ENCODE data around the gene STPG1.

Gene STPG1

DNA sequence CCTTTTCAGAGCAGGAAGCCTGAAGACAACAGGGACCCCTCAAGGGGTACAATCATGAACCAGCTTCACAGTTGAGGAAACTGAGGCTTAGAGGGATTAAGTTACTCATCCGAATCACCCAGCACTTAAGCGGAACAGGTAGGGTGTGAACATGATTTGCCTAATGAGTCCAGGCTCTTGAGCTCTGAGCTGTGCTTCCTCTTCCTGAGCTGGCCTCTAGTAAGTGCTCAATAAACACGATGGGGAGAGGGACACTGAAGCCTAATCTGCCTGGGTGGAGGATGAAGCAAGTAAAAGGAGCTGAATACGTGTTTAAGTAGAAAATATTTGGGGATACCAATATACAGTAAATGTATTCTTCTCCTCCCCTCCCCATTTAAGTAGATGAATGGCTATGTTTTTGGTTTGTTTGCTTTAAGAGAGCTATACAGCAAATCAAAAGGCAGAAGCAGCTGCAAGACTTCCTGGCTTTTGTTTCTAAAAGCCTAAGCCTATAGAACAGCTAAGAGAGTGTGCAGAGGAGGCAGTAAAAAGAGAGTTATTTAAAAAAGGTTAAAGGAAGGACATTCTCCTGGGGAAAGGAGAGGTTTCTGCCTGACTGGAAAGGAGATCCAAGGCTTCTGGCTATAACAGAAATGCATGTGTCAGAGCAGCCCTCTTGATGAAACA is 20.5 kb downstream of the STPG1 start:
- DNase-seq (ENCODE audit: low spot score): no peak

DNA sequence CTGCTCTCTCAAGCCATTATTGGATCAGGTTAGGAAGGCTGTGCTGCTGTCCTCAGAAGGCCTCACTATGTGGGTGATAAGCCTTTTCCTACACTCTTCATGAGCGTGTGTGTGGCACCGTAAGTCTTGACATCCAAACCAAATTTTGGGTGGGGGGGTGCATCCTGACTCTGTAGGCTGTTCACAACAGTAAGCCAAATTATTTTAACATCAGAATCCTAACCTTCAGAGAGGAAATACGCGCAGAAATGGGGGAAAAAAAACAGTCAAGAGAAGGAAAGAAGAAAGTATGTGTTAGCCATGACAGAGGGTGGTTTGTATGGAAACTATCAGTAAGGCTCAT is 21.0 kb downstream of the STPG1 start:
- no peak for DNase-seq (ENCODE audit: low spot score)

DNA sequence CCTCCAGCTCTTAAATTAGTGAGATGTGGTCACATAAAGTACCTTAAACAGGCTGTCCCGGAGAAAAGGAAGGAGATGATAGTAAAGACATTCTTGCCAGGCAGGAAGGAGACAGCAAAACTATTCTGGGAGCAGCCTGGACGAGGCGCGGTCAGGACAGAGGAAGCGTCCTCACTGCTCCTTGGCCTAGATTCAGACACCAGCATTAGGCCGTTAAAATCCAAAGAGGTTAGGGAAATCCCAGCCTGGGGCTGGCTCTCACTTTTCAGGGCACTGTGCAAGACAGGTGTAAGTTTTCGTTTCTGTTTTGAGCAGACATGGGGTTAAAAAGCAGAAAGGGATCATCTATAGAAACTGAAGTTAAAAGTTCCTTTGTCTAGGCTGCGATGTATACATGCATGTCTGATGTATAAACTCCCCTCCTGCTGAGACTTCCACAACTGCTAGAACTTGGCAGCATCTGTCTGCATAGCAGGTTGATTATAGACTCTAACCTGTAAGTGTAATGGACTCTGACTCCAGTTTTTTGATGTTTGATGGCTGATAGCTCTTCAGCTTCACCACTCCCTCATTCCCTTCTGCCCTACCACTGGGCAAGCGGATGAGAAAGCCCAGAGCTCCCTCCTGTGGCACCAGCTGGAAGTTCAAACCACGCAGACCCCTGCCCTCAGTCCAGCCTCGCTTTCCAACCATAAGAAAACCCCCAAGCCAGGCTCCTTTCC is 21.5 kb downstream of the STPG1 start:
- no peak for DNase-seq (ENCODE audit: low spot score)

DNA sequence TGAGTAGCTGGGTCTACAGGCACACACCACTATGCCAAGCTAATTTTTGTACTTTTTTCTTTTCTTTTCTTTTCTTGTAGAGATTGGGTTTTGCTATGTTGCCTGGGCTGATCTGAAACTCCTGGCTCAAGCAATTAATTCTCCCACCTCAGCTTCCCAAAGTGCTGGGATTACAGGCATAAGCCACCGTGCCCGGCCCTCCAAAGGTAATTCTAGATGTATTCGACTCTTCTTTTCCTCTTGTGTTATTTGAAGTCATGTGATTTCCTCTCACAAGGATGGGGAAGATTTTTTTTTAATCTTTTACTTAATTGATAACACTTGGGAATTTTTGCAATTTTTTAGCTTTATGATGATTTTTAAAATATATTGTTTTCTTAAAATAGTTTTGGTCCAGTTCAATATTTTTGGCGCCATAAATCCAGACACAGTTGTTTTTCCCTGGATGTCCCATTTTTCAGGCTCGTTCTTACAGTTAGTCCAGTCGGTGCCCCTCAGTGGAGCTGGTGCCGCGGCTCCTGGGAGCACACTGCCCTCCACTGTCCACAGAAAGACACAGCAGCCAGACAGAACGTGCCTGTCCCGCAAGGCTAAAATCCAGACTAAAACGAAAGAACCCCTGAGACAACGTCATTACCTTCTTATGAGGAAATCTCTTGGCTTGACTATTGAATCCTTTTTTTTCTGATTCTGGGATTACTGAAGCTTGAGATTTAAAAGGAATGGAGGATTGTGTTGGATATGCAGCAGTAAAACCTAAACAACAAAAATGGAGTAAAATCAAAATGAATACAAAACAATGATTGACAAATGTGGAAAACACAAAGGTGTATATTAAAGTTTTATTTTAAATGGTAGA is 22.4 kb downstream of the STPG1 start:
- peak; percentile 53 for DNase-seq (ENCODE audit: low spot score)

DNA sequence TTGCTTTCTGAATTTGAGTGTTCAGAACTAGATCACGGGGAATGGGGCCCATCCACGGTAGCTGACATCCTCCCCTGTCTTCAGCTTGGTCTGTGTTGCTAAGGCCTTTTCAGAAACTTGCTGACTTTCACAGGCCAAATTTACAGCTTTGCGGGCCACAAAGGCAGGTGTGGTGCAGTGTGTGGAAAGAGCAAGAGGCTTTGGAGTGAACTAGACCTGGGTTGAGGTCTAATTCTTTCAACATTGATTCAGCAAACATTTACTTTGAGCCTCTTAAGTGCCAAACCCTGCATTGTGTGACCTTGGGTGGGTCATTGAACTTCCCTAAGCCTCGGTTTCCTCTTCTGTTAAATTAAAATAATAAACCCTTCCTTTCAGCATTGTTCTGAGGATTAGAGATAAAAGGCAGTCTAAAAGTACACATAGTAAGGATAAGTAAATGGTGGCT is 24.3 kb downstream of the STPG1 start:
- no peak for DNase-seq (ENCODE audit: low spot score)

DNA sequence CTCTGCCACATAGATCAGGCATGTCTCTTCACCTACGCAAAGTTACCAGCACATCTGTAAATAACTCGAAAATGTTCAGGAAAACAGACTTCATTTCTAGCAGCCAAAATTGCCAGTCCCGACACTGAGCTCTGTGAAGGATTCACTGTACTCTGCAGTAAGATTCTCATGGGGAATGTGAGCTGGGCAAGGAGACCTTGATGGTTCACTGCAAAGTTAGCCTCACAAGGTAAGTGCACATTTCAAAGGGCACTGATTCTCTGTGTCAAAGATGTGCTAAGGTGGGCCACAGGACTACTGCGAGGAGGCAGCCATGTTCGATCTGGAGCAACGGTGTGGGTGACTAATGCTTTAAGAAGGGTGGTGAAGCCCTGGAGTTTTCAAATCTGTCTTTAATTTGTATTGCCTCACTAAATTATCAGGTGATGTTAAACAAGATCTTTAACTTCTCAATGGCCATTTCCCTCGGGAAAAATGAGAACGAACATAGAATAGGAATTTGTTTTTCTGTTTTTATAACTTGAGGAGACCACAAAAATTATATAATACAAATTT is 25.2 kb downstream of the STPG1 start:
- no peak for DNase-seq (ENCODE audit: low spot score)

DNA sequence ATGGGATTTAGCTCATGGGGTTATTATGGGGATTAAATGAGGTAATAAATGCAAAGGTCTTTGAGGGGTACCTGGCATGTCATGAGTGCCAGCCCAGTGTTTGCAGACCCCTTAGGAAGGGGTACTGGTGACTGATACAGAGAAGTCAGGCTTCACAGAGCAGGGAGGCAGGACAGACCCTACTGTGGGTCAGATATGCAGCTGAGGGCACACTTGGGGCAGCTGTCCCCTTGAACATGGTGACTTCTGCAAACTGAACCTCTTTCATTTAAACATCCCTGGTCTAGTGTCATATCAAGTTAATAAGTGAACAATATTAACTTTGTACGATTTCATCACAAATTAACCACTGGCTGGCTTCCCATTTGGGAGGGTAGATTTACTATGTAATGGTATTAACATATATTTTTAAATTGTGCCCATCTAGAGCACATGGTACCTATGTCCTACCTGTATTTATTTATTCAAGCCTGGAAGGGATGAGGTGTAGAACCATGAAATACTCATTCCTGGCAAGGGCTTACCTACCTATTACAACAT is 25.9 kb downstream of the STPG1 start:
- DNase-seq (ENCODE audit: low spot score): no peak

DNA sequence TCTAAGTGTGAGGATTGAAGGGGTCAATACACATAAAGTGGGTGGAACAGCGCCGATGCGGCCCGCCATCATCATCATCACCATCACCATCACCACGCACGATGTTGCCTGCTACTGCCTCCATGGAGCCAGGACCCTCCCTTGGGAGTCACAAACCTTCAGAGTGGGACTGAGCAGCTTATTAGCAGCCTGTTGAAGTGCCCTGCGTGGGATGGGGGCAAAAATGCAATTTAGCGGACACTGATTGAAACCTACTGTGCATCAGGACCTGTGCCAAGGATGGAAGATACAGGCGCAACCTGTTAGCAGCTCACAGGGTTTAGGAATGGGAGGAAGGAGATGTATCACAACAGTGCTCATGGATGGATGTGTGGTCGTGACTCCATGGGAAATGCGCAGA is 26.7 kb downstream of the STPG1 start:
- DNase-seq (ENCODE audit: low spot score): no peak

DNA sequence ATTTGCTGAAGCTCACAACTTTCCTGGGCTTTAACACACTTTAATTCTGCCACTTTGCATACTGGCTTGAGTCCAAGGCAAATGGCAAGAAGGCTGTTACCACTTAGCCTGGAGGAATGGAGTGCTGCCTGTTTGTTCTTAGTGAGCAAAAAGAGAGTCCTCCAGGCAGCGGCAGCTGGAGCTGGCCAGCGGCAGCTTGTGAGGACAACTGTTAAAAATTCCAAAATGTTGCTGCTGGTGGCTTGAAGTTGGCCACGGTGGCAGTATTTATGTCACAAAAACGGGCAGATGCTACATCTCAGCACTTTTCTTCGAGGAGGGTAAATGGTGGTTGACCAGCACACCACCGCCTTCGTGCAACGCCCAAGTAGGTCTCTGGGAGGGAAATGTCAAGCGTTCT is 27.3 kb downstream of the STPG1 start:
- DNase-seq (ENCODE audit: low spot score): no peak

DNA sequence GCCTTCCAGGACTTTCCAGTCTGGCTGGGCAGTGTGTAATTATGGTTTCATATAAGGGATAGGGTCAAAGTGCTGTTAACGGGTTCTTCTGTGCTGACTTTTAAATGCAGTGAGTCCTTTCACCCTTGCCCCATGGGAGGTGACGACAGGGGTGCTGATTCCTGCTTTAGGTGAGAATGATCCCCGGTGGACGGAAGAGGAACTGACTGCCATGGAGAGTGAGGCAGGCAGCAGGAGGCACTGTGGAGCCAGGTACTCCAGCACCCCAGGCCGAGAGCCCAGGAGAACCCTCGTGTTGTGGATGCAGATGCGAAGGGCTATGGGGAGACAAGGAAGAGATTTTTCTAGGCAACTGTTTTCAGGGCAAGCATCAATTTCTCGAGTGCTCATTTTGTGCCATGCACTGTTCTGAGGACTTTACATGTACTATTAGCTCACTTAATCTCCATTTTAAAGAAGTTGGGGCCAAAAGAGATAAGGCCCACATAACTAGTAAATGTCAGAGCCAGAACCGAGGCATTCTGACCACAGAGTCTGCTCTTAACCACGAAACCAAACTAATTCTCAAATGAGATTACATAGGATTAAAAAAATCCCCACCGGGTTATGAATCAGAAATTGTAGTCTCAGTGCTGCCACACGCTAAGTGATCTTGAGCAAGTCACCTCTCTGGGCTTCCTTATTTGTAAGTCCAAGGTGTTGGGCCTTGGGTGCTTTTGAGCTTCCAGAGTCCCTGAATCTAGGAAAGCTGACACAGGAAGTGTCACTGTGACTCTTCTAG is 28.2 kb downstream of the STPG1 start:
- peak; percentile 12 for DNase-seq (ENCODE audit: low spot score)

DNA sequence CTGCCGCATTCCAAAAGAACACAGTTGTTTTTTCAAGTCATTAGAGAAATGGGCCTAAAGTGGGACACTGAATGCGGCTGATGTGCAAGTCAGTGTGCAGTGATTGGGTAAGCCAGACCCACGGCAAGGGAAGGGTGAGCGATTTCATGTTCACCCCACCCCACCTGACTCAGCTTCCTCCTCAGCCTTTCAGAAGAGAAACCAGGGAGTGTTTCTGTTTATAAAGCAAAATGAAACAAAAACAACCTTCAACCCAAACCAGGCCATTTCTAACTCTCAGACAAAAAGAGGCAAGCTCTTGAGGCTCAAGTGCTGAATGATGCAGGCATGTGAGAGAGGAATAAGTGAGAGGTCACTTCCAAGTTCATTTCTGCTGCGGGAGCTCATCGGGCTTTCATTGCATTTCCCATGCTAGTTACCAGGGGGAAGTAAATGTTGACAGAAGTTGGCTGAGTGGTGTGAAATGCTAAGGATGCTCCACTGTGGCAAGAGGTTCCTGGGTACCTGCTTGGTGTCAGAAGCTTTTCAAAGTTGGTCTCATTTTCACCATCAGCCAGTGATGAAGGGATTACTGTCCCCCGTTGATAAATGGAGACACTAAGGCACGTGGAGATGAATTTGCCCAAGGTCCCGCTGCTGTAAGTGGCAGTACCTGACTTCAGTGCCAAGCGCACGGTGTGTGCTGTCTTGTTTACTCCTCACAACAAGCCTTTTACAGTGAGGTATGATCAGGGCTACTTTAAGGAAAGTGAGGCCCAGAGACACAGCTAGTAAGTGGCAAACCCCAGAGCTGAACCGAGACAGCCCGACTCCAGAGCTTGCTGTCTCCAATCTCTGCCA is 29.1 kb downstream of the STPG1 start:
- no peak for DNase-seq (ENCODE audit: low spot score)

DNA sequence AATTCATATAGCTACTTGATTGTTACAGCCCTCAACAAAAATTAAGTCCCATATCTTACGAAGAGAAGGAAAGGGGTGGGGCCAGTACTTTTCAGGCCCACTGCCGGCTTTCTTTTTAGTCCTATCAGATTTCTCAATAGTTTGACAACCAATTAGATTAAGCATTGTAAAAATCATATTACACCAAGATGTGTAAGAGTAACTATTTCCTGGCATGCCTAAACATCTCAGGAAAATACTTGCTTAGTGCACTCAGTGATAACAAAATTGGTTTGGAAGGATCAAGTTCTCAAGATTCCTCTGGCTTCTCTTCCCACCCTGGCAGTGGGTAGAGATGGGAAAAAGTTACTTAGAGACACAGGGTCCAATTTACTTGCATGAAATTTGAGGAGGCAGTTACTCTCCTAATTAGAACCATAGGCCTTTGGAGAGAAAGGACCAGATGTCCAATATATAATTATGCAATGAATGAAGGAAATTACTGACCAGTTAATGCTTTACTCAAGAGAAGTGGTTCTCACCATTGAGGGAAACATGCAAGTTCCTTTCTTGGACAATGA is 30.1 kb downstream of the STPG1 start:
- no peak for DNase-seq (ENCODE audit: low spot score)

DNA sequence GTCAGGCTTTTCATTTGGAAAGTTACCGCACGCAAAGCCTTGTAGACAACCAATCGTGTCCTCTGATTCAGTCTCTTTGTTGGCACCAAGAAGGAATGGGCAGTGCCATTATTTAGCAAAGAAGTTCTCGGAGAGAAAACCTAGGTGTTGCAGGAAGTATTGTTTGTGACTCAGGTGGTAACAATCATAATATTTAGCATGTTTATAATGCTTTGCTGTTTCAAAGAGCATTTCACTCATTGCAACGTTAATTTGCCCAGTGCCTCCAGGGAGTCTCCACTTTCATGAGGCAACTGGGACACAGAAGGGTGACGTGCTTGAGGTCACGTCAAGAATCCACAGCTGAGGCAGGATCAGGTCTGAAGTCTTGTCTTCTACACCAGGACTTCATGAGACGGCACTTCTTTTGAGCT is 31.4 kb downstream of the STPG1 start:
- DNase-seq (ENCODE audit: low spot score): no peak

DNA sequence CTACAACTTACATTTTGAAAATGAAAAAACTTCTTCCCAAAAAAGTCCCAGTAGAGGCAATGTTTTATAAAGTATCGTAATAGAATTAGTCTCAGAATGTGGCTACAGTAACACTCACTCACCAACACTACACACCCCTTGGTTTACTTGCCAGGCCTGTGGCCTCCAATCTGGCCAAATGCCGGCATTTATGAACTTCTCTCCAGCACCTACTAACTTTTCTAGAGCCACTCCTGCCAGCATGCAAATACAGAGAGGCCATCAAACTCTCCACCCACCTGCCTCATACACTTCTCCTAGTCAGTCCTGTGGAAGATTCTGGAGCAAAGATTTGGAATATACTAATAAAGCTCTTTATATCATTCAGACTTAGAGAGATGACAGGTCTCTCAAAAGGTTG is 32.3 kb downstream of the STPG1 start:
- DNase-seq (ENCODE audit: low spot score): no peak

DNA sequence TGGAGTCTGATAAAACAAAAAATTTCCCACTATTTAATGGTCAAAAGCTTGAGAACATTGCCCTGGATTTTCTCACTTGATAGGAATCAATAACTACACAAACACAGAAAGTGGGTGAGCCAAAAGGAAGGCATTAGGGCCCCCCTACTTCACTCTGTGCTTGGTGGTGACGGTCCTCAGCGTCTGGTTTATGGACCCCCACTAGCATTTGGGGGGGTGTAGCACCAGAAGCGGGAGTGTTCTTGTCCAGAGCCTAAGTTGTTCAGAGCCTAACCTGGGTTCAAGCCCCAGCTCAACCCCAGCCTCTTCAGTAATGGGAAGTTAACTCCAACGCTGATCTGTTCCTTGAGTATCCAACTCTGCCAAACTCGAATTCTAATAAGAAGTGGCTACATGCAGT is 33.1 kb downstream of the STPG1 start:
- no peak for DNase-seq (ENCODE audit: low spot score)

DNA sequence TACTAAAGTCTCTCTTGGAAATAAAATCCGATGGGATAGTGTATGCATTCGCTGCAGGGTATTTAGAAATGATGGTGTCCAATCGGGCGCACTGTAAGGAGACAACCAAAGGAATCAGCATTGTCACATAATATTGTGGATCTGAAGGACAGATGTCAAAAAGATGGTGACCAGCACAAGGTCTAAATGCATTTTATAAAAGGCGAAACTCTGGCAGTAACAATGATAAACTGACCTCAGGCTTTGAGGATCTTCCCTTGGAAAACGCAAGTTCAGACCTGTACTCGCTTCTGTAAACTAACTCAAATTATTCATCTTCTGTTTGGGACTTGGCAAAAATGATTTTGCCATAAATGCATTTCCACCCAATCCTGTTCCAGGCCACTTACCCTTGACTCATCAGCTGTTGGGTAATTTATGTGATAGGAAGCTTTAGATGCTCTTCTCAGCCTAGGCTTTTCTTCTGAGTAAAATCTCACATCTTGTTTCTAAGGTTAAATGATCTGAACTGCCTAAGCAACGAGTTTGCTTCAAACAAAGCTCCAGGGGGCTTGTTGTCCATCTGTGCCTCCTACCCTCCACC is 33.8 kb downstream of the STPG1 start:
- no peak for DNase-seq (ENCODE audit: low spot score)

DNA sequence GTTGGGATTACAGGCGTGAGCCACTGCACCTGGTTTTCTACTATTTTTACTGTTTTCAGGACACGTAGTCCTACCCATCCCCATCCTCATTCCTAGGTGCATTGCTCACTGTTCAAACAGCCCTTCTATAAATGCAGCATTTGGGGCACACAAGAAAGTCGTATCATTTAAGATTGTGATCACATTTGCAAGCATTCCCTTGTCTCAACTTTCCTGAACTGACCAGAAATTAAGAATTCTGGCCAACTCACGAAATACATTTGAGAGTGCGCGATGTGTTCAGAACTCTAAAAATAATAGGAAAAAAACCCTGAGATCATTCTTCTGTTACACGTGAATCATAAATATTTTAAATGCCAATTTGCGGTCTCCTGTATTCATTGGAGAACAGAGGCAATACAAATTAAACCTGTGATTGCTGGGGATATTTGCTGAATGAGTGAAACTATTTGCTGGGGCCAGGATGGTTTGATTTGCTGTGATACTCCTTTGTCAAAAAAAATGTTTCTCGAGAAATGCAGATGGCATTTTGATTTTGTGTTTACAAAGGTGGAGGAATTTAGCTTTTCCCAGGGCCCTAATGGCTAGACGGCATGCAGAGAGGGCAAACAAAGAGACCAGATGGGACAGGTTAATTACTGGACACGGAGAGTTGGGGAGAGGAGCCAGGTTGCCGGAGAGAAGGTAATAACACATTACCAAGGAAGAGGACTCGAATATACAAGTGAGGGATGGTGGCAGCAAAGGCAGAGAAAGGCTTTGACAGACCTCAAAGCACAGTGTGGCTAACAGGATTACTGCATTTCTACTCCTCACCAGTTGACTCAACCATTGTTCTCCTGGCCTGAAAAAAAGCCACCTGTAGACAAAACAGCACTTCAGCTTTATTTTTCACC is 38.4 kb downstream of the STPG1 start:
- no peak for DNase-seq (ENCODE audit: low spot score)

DNA sequence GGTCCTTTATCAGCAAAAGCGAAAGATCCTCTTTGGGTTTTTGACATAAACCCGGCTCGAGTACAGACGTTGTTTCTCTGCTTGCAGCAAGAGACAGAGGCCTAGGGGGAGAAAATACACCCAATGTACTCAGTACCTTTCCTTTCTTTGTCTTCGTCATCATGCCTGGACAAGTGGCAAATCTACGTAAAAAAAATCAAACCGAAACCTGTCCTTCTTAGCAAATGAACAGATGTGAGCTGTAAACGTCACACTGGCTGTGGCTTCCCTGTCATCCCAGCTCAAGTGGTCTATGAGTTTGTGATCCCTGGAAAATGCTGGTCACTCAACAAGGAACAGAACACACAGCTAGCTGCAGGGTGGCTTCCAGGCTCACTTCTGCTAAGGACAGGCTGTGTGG is 39.9 kb downstream of the STPG1 start:
- no peak for DNase-seq (ENCODE audit: low spot score)

DNA sequence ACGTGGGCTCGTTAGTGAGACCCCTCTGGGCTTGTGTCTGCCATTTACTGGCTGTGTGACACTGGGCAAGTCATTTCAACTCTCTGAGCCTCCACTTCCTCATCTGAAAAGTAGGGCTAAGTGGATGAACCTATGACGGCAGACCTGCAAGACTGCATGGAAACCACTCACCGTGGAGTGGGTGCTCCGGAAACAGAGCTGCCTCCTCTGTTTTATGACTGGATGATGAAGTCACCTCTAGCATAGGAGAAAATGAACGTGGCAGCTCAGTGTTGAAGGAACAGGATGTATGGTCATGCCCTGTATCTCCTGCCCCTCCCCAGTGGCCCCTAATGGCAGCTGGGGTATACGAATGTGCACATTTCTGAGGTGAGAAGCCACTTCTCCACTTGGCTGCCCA is 40.5 kb downstream of the STPG1 start:
- no peak for DNase-seq (ENCODE audit: low spot score)
